Tibial nerve (tissue), 4 donors: ENCODE results near the gene RSPH1.

ENCODE experiments used
- EP300 ChIP-seq, 2 donors: sonication (generic); formaldehyde crosslinking; IDR thresholded peaks; one replicate each; pipeline ENCODE4 v1.6.1; 2017; ENCODE audit warnings: antibody characterized with exemption in 2 of 2, mild to moderate bottlenecking in 1 of 2
- TF ChIP-seq, protein P1 (sequence below), 5 experiments: fragments of 200-600 bp in 3 of 5; fragments of 450-650 bp in 2 of 5; sonication (generic) in 3 of 5; IDR thresholded peaks; one replicate each; pipeline ENCODE4 v1.5.1; 2016 to 2019; ENCODE audit warnings: antibody characterized with exemption in 5 of 5, mild to moderate bottlenecking in 3 of 5, moderate library complexity in 2 of 5

GRCh38 chr21:42499444-42500112, 3.6 kb upstream of the RSPH1 start:
- TF ChIP-seq, protein P1, sequence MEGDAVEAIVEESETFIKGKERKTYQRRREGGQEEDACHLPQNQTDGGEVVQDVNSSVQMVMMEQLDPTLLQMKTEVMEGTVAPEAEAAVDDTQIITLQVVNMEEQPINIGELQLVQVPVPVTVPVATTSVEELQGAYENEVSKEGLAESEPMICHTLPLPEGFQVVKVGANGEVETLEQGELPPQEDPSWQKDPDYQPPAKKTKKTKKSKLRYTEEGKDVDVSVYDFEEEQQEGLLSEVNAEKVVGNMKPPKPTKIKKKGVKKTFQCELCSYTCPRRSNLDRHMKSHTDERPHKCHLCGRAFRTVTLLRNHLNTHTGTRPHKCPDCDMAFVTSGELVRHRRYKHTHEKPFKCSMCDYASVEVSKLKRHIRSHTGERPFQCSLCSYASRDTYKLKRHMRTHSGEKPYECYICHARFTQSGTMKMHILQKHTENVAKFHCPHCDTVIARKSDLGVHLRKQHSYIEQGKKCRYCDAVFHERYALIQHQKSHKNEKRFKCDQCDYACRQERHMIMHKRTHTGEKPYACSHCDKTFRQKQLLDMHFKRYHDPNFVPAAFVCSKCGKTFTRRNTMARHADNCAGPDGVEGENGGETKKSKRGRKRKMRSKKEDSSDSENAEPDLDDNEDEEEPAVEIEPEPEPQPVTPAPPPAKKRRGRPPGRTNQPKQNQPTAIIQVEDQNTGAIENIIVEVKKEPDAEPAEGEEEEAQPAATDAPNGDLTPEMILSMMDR (IDR thresholded peaks at IDR 0.05): no peak
- no peak for TF ChIP-seq EP300 (IDR thresholded peaks at IDR 0.05)
